ENCODE measurements around the gene TTN.

TTN gene

GRCh38 chr2:178819147-178819875, 12.1 kb upstream of the TTN start:
- no peak overlapping the region for H3K4me3 ChIP-seq (ENCODE audit: low read depth, low read length)
- peak; percentile 30; the same call in 1 of the 2 replicates for TF ChIP-seq CTCF (IDR thresholded peaks at IDR 0.05; ENCODE audit: borderline replicate concordance, insufficient read depth, low read depth, low read length)

- H3K4me3 ChIP-seq (ENCODE audit: low read depth, low read length): no peak overlapping the region
- no peak for TF ChIP-seq CTCF (IDR thresholded peaks at IDR 0.05; ENCODE audit: borderline replicate concordance, insufficient read depth, low read depth, low read length)
Measured at GRCh38 chr2:178811901-178812300, 4.7 kb upstream of the TTN start.

DNA sequence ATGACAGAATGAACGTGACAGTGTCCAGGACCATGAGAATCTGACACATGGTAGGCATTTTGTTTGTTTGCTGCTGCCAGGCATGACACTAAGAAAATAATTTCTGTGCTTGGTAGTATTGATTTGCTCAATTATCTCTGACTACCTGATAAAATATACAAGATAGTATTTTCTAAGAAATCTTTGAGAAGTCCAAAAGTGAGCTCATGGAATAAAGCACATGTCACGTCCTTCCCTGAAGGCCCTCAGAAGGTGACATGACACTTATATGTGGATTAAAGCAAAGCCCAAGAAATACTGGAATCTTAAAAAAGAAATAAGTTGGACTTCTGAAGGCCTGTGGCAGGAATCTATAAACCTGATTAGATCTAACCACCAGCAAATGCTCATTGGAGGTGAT, 3.8 kb upstream of the TTN start:
- no peak overlapping the region for H3K4me3 ChIP-seq (ENCODE audit: low read depth, low read length)
- no peak for TF ChIP-seq CTCF (IDR thresholded peaks at IDR 0.05; ENCODE audit: borderline replicate concordance, insufficient read depth, low read depth, low read length)

DNA sequence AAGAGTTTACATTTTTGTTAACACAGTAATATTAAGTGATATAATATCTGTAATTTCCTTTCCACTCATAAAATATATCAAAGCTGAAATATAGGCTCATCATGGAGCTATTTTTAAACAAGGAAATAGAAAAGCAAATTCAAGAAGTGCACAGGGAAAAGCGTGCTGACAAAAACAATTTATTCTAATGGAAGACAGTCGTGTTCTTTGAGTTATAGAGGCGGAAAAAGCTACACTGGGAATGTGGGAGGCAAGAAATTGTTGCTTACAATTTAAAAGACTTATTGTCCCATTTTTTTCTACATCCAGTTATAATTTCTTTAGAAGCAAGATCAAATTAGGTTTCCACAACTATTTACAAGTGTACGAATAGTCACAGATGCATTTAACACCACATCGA, 3.2 kb upstream of the TTN start:
- no peak for TF ChIP-seq CTCF (IDR thresholded peaks at IDR 0.05; ENCODE audit: borderline replicate concordance, insufficient read depth, low read depth, low read length)
- H3K4me3 ChIP-seq (ENCODE audit: low read depth, low read length): no peak overlapping the region

- H3K4me3 ChIP-seq (ENCODE audit: low read depth, low read length): no peak overlapping the region
- TF ChIP-seq CTCF (IDR thresholded peaks at IDR 0.05; ENCODE audit: borderline replicate concordance, insufficient read depth, low read depth, low read length): no peak
Measured at GRCh38 chr2:178806543-178806942, 680 bp downstream of the TTN start.

- no peak for TF ChIP-seq CTCF (IDR thresholded peaks at IDR 0.05; ENCODE audit: borderline replicate concordance, insufficient read depth, low read depth, low read length)
Measured at GRCh38 chr2:178805457-178805856, 1.8 kb downstream of the TTN start.

DNA sequence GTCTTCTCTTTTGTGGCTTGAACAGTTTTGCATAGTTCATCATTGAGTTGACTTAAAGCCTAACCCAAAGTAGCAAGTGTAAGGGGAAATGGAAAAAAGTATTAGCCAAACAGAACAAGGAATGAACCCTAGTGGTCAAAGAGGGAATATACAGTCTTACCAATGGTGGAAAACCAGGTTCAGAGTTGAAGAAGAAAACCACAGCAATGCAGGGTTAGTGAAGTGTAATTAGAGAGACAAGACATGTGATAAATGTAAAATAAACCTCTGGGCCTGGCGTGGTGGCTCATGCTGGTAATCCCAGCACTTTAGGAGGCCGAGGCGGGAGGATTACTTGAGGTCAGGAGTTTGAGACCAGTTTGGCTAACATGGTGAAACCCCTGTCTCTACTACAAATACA, 2.4 kb downstream of the TTN start:
- no peak overlapping the region for H3K4me3 ChIP-seq (ENCODE audit: low read depth, low read length)
- peak; percentile 52; the same call in 1 of the 2 replicates for TF ChIP-seq CTCF (IDR thresholded peaks at IDR 0.05; ENCODE audit: borderline replicate concordance, insufficient read depth, low read depth, low read length)

More at GRCh38 chr2:178805457-178805856, 1.8 kb downstream of the TTN start:
- H3K4me3 ChIP-seq (ENCODE audit: low read depth, low read length): no peak overlapping the region

Data from GM12875 (cell line).